GM19397 (cell line): ENCODE results near the gene NONO.
"Not testable (repeated sequence)": the region's sequence is repeated elsewhere in the genome, so short reads cannot be mapped to it uniquely, and the experiment has no call there.

Source experiments
- ATAC-seq: cut with Tn5 transposase; IDR thresholded peaks from one replicate; pipeline ENCODE4 v1.9.1; 2021; ENCODE audit warnings: mild to moderate bottlenecking, moderate library complexity; ENCODE audit not compliant: unreplicated experiment

NONO gene, protein sequence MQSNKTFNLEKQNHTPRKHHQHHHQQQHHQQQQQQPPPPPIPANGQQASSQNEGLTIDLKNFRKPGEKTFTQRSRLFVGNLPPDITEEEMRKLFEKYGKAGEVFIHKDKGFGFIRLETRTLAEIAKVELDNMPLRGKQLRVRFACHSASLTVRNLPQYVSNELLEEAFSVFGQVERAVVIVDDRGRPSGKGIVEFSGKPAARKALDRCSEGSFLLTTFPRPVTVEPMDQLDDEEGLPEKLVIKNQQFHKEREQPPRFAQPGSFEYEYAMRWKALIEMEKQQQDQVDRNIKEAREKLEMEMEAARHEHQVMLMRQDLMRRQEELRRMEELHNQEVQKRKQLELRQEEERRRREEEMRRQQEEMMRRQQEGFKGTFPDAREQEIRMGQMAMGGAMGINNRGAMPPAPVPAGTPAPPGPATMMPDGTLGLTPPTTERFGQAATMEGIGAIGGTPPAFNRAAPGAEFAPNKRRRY

DNA sequence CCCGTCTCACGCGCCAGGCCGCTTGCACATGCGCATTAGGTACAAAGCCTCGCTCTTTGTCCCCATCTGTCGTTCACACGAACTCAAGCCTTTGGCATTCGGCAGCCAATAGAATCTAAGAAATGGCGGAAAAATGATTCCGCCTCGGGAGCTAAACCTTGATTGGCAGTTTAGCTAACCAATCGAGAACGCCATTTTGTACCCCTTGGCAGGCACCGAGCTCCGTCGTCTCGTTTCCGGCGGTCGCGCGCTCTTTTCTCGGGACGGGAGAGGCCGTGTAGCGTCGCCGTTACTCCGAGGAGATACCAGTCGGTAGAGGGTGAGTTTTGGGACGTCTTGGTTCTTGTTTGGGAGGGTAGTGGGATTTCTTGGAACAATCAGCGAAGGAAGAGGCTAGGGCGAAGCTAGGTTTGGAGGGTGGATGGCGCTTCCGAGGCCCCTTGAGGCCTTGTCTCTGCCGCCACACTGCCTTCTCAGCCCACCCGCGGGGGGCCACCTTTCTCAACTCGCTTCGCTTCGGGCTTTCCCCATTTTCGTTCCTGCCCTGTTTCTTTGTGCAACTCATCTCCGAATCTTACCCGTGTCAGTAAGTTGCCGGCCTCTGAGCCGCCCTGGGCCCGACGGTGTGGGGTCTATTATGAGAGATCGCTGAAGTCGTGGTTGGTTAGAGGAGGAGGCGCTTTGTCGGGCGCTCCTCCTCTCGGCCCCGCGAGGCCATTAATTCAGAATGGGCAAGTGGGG lies at the start of gene NONO:
TSS of gene NONO (plus strand) at position 233 of the 741 bp plus-strand sequence. CDS start 7,003 bp downstream, outside the sequence.
- ATAC-seq: peak; percentile 93

DNA sequence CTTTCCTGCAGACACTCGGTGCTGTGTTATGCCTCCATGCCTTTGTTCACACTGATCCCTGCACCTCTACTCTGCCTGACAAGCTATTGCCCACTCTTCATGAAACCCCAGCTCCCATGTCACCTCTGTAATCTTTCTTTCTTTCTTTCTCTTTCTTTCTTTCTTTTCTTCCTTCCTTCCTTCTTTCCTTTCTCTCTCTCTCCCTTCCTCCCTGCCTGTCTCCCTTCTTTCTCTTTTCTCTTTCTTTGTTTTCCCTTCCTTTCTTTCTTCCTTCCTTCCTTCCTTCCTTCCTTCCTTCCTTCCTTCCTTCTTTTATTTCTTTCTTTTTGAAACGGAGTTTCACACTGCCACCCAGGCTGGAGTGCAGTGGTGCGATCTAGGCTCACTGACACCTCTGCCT lies 48.0 kb upstream of the NONO start:
- no peak for ATAC-seq

DNA sequence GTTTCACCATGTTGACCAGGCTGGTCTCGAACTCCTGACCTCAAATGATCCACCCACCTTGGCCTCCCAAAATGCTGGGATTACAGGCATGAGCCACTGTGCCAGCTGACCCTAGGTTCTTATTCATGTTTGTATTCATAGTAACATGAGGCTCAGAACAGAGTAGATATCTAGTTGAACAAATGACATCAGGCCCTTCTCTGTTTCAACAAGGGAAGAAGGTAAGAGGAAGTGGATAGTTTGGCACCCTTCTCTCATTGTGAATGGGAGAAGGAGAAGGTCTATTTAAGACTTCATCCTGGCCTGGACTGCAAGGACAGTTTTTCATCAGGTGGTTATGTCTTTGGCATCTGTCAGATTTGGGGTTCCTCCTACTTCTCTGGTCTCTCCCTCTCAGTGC lies 46.6 kb upstream of the NONO start:
- no peak for ATAC-seq

DNA sequence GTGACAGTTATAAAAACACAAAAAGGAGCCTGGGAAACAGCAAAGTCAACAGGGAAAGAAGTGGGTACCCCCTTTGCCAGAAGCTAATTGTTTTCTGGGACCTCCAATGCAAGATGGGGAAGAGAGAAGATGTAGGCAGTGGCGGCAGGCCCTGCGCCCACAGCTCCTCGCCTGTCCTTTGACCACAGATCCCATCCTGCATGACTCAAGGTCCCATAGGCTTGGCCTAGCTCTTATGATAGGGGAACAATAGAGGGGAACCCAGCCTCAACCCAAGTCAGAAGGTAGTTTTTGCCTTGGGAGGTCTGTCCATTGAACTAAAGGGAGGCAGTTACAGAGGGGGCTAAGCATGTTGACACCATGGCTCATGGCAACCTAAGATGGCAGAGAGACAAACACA lies 43.7 kb upstream of the NONO start:
- no peak for ATAC-seq

DNA sequence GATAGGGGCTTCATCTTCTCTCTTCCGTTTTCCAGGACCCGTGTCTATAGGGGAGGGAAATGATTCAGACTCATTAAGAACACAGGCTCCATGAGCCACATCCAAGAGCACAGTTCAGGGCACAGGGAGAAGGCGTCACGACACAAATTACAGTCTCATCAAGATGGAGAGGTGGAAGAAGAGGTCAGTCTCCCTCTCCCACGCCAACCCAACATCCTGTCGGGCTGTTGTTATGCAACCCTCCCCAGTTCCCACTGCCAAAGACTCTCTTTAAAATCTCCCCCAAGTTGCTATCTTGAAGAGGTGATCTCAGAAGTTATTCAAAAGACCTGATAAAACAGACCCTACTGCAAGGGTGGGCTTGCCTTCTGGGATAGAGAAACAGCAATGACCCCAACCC lies 42.1 kb upstream of the NONO start:
- no peak for ATAC-seq

DNA sequence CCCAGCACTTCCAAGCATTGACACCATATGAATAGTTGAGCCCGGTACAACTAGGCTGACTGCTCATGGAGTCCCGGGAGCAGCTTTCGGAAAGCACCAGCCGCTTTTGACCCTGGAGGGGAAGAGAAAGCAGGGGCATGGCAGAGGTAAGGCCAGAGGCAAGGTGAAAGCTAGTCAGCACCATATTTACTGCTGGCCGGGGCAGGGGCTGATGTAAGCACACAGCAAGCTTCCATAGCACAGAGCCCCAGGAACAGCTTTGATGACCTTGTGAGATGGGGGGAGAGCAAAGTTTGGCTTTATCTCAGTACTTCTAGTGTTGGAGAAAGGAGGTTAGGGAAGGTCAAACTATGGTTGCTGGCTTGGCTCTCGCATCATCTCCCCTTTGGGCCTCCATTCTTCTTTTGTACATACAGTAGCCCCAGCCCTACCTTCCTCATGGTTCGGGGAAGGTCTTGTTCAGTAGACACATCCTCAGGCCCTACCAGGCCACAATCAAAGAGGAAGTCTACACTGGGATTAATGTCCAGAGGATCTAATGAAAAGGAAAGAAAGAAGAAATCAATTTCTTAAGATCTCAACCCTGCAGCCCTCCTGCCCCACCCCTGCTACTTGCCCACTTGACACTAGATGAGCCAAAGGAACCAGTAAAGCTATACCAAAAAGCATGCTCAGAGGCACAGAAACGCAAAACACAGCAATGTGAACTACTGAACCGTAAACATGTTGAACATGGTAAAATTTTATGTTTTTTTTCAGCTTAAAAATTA lies 38.9 kb upstream of the NONO start:
- no peak for ATAC-seq

DNA sequence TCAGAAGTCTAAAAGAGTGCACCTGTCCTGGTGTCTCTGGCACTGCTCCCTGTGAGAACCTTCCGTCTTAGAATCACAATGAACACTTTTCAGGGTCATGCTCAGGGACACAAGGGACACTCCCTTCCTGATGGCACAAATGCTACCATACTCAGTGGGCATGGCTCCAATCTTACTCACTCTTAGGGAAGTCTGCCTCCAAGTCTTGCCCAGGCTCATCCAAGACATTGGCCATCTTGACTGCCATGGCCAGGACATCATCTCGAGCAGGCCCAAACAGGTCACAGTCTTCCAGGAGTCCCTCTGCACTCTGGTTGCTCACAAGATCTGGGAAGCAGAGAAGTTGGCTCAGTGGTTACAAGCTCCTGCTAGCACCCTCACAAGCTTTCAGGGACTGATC lies 38.3 kb upstream of the NONO start:
- no peak for ATAC-seq

DNA sequence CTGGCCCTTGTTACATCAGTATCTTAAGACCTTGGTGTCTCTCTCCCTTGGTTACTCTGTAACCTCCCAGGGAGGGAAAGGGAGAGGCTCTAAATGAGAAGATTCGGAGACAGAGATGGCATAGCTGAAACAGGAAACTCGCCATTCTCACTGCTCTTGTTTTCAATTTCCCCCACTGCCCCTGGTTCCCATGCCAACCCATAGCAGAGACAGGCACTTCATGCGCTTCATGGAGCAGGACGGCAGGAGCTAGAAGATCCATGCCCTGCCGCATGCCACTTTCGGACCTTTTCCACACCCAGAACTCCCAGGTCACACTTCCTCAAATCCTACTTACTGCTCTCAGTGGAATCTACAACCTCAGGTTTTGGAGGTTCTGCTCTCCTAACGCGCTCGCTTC lies 32.6 kb upstream of the NONO start:
- ATAC-seq: no peak

DNA sequence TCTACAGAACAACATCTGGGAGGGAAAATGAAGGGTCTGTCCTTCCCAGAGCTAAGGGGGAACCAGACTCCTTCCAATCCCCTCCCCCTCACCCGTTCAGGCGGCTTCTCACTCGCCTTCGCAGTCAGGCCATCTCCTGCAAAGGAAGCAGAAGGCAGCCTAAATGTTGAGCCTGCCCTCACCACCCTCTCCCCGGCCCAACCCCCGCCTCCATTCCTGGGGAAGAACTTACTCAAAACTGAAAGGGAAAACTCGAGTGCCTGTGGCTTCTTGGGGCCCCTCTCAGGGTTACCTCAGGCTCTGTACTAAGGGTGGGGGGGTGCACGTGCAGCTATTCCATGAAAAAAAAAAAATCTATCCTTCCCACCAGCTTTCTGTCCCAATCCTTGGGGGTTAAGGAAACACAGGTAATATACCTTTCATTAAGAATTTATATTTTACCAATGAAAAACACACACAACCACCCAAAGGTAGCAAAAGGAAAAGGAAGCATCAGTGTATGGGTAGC lies 31.9 kb upstream of the NONO start:
- ATAC-seq: no peak

DNA sequence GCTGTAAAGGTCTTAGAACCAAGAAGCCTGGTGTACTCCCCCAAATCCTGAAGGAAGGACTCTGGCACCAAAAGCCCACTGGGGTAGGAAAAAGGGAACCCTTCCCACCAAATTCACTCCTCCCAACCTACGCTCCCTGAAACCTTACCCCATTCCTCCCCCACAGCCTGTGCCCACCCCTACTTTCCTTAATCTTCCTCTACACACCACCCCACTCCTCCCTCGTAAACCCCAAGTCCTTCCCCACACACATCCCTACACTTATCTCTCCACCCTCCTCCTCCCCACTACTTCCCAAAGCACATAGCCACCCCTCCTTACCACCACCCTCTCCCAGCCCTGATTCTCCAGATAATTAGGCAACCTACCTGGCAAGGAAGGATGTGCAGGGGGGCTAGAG lies 31.2 kb upstream of the NONO start:
- ATAC-seq: no peak

DNA sequence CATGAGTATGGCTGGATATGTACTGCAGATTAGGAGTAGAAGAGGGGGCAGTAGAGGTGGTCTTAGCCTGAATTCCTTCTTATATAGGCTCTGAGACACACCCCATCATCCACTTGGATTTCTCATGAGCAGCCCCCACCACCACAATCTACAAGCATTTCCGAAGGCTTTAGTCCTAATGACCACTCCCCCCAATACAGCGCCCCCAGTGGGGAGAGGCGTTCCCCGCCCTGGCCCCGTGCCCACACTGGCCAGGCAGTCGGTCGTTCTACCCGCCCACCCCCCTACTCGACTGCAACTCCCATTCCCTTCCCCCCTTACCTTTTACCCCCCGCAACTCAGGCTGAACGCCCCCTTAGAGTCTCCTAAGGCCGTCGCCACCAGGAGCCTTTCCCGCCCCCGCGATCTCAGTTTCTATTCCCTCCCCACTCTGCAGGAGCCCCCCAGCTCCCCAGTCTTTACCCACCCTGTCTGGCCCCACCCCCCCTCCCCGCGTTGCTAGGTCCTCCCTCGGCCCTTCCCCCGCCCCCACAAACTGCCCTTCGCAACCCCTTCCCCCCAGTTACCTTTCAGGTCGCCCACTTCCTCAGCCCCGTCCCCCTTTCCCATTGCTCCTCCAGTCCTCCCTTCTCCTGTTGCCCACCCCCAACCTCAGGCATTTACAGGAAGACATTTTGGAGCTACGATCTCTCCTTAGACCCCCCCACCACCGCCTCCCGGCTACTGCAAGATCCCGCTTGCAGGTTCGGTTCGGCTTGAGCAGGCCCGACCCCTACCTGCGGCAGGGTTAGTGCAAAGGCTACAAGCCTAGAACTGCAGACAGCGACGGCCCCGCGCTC lies 30.0 kb upstream of the NONO start:
- ATAC-seq: no peak

DNA sequence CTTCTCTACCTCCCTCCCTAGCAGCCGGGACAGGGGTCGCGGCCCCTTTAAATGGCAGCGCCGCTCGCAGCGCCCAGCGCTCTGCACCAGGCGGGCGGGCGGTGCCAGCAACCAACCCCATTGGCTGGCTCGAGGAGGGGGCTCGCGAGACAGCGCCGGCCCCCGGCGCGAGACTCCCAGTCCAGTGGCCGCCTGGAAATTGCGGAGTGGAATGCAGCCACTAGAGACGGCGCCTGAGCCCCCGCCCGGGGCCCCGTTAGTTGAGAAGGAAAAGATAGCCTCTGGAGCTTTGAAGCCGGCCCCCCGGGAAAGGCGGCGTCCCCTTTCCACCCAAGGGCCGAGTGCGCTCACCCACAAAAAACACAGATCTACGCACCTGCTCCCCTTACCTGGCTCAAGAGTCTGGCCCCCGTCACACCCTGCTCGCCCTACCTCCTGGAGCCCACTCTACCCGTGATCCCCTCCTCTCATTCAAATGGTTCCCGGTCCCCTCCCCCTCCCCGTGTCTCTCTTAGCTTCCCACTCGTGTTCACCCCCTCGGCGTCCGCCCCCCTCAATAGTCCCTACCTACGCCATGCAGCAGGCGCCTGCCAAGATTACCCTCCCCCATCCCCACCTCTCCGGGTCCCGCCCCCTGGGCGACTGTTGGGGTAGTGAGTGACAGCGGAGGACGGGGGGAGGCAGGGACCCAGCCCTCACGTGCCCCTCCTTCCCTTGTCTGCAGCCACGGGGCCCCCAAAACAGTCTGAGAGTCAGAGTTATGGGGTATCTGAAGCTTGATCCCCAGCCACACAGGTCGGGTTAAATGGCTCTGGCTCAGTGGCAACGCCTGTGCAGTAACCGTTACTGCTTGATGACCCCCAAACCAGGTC lies 29.1 kb upstream of the NONO start, which contains the start of gene ZMYM3:
TSS of gene ZMYM3 (minus strand) at position 49 of the 872 bp plus-strand sequence. CDS start 885 bp downstream, outside the sequence.
- peak; percentile 87 for ATAC-seq

DNA sequence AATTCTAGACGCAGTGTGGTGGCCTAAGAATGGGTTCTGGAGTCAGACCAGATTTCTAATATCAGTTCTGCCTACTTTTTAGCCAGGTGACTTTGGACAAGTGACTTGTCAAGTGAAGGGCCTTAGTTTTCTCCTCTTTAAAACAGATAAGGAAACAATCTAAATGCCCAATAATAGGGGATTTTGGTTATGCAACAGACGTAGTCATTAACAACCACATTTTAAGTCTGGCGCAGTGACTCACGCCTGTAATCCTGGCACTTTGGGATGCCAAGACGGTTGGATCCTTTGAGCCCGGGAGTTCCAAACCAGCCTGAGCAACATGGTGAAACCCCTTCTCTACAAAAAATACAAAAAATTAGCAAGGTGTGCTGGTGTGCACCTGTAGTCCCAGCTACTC lies 27.4 kb upstream of the NONO start:
- no peak for ATAC-seq

DNA sequence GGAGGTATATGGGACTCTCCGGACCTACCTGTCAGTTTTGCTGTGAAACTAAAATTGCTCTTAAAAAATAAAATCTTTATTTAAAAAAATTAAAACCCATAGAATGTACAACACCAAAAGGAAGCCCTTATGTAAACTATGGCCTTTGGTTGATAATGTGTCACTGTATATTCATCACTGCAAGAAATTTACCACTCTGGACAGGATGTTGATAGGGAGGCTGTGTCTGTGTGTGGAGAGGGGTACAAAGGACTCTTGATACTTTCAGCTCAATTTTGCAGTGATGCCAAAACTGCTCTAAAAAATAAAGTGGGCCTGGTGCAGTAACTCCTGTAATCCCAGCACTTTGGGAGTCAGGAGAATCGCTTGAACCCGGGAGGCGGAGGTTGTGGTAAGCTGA lies 26.6 kb upstream of the NONO start:
- no peak for ATAC-seq

DNA sequence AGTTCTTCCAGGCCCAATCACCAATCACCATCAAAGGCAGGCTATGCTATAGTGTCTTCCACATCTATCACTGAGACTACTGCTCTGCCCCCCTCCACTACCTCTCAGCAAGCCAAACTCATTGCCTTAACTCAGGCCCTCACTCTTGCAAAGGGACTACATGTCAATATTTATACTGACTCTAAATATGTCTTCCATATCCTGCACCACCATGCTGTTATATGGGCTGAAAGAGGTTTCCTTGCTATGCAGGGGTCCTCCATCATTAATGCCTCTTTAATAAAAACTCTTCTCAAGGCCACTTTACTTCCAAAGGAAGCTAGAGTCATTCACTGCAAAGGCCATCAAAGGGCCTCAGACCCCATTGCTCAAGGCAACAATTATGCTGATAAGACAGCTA lies 14.8 kb upstream of the NONO start:
- not testable (repeated sequence) for ATAC-seq

DNA sequence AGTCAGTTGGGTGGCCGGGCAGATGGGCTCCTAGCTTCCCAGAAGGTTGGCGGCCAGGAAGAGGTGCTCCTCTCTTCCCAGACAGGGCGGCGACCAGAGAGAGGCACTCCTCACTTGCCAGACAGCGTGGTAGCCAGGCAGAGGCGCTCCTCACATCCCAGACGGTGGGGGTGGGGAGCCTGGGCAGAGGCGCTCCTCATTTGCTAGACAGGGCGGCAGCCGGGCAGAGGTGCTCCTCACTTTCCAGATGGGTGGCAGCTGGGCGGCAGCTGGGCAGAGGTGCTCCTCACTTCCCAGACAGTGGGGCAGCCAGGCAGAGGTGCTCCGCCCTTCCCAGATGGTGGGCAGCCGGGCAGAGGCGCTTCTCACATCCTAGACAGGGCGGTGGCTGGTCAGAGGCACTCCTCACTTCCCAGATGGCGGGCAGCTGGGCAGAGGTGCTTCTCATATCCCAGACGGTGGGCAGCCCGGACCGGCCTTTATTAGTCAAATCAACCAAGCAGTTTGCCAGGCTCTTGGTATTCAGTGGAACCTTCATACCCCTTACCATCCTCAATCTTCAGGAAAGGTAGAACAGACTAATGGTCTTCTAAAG lies 13.5 kb upstream of the NONO start:
- ATAC-seq: no peak

DNA sequence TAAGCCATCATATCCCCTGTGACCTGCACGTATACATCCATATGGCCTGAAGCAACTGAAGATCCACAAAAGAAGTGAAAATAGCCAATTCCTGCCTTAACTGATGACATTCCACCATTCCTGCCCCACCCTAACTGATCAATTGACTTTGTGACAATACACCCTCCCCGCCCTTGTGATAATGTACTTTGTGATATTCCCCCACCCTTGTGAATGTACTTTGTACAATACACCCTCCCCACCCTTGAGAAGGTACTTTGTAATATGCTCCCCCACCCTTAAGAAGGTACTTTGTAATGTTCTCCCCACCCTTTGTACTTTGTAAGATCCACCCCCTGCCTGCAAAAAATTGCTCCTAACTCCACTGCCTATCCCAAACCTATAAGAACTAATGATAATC lies 11.1 kb upstream of the NONO start:
- ATAC-seq: not testable (repeated sequence)

DNA sequence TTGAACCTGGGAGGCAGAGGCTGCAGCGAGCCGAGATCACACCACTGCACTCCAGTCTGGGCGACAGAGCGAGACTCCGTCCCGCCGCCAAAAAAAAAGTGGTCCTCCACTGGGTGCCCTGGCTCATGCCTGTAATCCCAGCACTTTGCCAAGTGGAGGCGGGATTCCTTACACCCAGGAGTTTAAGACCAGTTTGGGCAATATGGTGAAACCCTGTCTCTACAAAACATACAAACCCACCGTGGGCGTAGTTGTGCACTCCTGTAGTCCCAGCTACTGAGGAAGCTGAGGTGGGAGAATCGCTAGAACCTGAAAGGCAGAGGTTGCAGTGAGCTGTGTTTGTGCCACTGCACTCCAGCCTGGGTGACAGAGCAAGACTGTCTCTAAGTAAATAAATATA lies 2.1 kb upstream of the NONO start:
- not testable (repeated sequence) for ATAC-seq
